Hematopoietic multipotent progenitor cell treated with erythropoietin and hydrocortisone succinate and interleukin-3 and kit ligand, for 6 days (in vitro differentiated cells): Measurements from ENCODE around the gene GLUL.

ENCODE experiments used
- DNase-seq: peaks from one replicate; pipeline ENCODE4 v3.0.0-alpha.2; 2015

The GLUL gene

DNA sequence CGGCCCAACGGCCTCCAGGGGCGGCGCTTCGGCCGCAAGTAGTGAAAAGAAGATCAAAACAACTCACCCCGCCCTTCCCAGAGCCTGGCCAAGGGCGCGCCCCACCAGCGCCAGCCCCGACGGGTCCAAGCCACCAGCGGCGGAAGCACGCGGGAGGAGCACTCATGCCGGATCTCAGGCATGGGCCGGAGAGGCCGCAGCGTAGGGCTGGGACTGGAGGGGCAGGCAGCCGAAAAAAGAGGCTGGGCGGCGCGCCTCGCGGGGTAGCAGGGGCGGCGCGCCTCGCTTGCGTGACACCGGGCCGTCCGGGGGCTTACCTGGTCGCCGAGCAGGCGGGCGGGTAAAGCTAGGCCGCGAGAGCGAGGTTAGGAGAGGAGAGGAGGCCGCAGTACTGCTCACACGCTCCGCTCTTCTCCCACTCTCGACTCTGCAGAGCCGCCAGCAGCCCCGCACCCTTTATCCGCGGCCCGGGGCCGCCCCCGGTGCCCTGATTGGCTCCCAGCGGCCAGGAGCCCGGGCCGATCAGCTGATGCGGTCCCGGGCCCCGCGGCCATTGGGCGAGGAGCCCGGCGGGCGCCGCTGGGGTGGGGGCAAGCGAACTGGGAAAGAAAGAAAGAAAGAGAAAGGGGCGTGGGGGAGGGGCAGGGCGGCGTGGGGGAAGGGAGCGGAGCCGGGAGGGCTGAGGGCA is at the start of gene GLUL:
Gene GLUL, minus strand, starts transcription at position 429 of the 688 bp plus-strand sequence. CDS start 3,053 bp downstream, outside the sequence.
- DNase-seq, result peak; percentile 95

- no peak for DNase-seq
These were observed 46.7 kb upstream of the GLUL start for GRCh38 chr1:182438326-182438725.

GRCh38 chr1:182433580-182433979 is 42.0 kb upstream of the GLUL start:
- no peak for DNase-seq

DNA sequence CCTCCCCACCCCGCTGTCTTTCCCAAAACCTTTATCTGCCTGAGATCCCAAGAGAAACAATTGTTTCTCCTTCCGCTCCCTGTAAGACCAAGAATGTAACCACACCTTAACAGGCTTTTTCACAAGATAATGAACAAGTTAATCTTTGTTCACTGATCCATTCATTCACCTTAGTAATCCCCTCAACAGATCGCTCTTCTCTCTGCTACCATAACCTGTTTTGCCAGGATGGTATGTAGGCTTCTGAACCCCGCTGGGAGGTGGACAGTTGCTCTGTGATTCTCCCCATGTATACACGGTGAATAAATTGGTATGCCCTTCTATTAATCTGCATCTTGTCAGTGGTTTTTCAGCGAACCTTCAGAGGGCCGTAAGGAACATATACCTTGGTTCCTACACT is 39.7 kb upstream of the GLUL start:
- no peak for DNase-seq

- DNase-seq, result peak; percentile 84
These were observed 38.9 kb upstream of the GLUL start for GRCh38 chr1:182430263-182431068.

- DNase-seq, result no peak
These were observed 36.5 kb upstream of the GLUL start for GRCh38 chr1:182428043-182428442.

- DNase-seq, result peak; percentile 22
These were observed 35.1 kb upstream of the GLUL start for GRCh38 chr1:182426442-182427430.

- no peak for DNase-seq
These were observed 24.2 kb upstream of the GLUL start for GRCh38 chr1:182415789-182416188.

- DNase-seq, result no peak
These were observed 22.4 kb upstream of the GLUL start for GRCh38 chr1:182413969-182414368.

- no peak for DNase-seq
These were observed 21.9 kb upstream of the GLUL start for GRCh38 chr1:182413486-182413885.

DNA sequence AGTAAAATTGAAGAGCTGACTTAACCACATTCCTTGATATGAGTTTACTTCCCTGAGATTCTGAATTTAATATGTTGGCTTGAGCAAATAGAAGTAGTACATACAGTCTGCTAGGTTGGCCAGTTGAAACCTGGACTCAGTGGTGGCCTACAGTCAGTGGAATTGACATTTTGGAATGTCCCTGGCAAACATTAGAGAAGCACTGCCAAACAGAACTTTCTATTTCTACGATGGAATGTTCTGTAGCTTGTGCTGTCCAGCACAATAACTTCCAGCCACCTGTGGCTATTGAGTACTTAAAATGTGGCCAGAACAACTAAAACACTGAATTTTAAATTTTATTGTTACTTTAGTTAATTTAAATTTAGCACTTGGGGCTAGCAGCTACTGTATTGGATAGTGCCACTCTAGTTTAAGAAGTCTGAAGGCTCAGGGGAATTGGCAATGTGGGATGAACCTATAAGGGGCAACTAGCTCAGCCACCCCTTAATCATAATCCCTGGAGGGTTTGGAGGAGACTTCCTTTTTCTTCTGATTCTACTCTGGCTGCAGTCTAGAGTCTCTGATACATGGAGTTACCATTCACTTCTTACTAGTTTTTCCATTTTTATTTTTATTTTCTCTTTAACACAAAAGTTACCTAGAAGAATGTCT is 19.2 kb upstream of the GLUL start:
- DNase-seq, result no peak

DNA sequence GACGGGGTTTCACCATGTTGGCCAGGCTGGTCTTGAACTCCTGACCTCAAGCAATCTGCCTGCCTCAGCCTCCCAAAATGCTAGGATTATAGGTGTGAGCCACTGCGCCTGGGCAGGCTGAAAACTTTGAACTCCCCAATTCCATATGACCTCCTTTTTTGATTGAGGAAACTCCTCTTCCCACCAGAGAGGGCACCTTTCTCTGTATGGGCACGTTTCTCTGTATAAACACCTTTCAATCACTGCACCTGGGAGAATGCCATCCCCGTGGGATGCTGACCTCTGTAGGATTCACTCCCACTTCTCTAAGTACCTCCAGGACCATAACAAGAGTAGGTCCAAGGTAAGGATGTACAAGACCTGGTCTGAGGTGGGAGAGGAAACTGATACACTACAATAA is 18.5 kb upstream of the GLUL start:
- no peak for DNase-seq

DNA sequence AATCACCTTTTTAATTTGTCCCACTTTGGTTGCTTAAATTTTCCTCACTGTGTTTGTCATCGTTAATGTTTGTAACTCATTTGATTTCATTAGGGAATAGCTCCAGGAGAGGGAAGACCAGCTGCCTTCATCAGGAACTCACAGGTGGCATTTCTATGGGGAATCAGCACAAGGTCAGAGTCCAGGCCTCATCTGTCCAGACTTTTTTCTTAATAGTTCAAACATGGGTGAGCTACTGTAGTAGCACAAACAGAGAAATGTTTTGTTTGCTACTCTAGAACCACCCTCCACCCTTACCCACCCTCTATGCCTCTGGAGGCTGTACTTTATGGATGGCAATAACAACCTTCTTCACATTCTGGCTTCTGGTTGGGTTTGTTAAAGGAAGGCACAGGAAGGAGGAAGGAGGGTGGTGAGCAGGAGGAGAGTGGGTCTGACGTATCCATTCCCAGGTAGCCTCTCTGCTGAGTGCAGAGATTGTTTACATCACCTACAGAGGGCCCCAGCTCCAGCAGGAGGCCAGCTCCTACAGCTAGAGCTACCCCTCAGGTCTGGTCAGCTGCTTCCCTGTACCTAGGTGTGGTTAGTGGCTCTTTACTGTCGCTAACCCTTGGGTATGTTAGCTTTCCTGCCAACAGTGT is 17.0 kb upstream of the GLUL start:
- DNase-seq, result no peak

- no peak for DNase-seq
These were observed 16.1 kb upstream of the GLUL start for GRCh38 chr1:182407724-182408123.

DNA sequence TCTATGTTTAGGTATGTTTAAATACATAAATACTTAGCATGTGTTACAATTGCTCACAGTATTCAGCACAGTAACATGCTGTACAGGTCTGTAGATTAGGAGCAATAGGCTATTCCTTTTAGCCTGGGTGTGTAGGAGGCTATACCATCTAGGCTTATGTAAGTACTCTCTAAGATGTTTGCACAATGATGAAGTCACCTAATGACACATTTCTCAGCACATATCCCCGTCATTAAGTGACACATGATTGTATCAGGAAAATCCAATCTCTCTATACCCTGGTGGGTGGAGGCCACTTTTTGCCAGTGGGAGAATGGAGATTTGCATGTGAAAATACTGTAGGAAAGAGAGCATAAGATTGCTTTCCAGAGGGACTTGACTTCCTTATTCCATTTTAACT is 14.4 kb upstream of the GLUL start:
- DNase-seq, result no peak

- no peak for DNase-seq
These were observed 14.0 kb upstream of the GLUL start for GRCh38 chr1:182405578-182405977.

DNA sequence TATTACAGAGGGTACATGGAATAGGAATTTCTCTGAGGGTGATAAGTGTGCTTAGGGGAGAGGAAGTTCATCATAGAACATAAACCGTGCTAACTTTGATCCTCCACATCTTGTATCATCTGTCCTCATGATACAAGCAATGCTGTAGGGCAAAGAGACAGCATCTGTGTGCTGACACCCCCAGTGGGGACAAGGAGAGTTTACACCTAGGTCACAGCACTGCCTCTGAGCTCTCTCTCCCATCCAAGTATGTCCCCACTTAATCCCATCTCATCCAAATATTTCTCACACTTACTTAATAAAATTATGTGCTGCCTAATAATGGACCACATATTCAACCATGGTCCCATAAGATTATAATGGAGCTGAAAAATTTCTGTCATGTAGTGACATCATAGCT is 13.2 kb upstream of the GLUL start:
- DNase-seq, result peak; percentile 34

- DNase-seq, result no peak
These were observed 9.0 kb upstream of the GLUL start, which contains the start of gene TEDDM1 for GRCh38 chr1:182400567-182400966. TSS of gene TEDDM1 (minus strand) at chr1:182400667. CDS start at chr1:182400485, 182 bp downstream.

DNA sequence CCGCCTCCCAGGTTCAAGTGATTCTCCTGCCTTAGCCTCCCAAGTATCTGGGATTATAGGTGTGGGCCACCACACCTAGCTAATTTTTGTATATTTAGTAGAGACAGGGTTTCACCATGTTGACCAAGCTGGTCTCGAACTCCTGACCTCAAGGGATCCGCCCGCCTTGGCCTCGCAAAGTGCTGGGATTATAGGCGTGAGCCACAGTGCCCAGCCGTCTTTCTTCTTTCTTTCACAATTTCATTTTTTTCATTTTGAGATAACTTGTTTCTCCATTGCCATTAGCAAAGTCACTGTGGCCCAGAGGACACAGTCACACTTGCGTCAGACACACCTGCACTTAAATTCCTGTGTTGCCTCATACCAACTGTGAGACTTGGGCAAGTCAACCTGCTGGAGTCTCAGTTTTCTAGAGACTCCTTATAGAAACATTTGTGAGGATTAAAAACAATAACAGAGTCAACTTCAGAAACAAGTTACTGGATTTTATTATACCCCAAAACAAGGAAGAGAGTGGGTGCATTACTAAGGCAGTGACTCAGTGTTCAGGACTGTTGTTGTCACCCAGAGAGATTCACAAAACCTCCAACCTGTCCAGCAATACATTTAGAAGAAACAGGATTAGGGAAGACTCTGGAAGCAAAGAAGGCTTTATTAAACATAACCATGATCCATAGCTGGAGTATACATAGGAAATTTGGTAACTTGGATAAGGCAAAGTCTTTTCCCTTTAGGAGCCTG is 6.2 kb upstream of the GLUL start:
- peak; percentile 55 for DNase-seq

GRCh38 chr1:182395906-182396305 is 4.3 kb upstream of the GLUL start:
- DNase-seq, result peak; percentile 7
